ENCODE measurements around the gene ZFAND4. TPM values are rescaled to one million over a fixed set of nuclear protein-coding genes. Genes with fewer than 3 reads are reported as not detected.

The ZFAND4 gene
- total RNA-seq, 1 donor from 2014 or later = 9.1 TPM

- H3K36me3 ChIP-seq (ENCODE audit: control insufficient read depth, insufficient read depth, low read length) = no peaks in the 10 kb centered on the region
- no peak for TF ChIP-seq CTCF (IDR thresholded peaks at IDR 0.05; ENCODE audit: insufficient read depth, low read length, poor library complexity, severe bottlenecking)
Measured at GRCh38 chr10:45653454-45653853, 19.1 kb downstream of the ZFAND4 start.

GRCh38 chr10:45652511-45652910 lies 20.1 kb downstream of the ZFAND4 start:
- TF ChIP-seq CTCF (IDR thresholded peaks at IDR 0.05; ENCODE audit: insufficient read depth, low read length, poor library complexity, severe bottlenecking) = no peak
- Histone ChIP-seq H3K36me3 (ENCODE audit: control insufficient read depth, insufficient read depth, low read length) (no peaks in the 10 kb centered on the region), H3K4me3 (ENCODE audit: low read depth, low read length) (no peak overlapping the region), H3K27me3 (ENCODE audit: control insufficient read depth, insufficient read depth, low read length) (no peaks in the 10 kb centered on the region)
- no peak for DNase-seq (ENCODE audit: low read depth)

More at GRCh38 chr10:45653454-45653853, 19.1 kb downstream of the ZFAND4 start:
- Histone ChIP-seq H3K4me3 (ENCODE audit: low read depth, low read length) (no peak overlapping the region), H3K27me3 (ENCODE audit: control insufficient read depth, insufficient read depth, low read length) (no peaks in the 10 kb centered on the region)
- no peak for DNase-seq (ENCODE audit: low read depth)

GRCh38 chr10:45649296-45649695 lies 23.3 kb downstream of the ZFAND4 start:
- Histone ChIP-seq H3K4me3 (ENCODE audit: low read depth, low read length) (no peak overlapping the region), H3K27me3 (ENCODE audit: control insufficient read depth, insufficient read depth, low read length) (no peaks in the 10 kb centered on the region), H3K36me3 (ENCODE audit: control insufficient read depth, insufficient read depth, low read length) (no peaks in the 10 kb centered on the region)
- no peak for DNase-seq (ENCODE audit: low read depth)
- TF ChIP-seq CTCF (IDR thresholded peaks at IDR 0.05; ENCODE audit: insufficient read depth, low read length, poor library complexity, severe bottlenecking) = no peak

GRCh38 chr10:45647118-45647517 lies 25.5 kb downstream of the ZFAND4 start:
- no peak for DNase-seq (ENCODE audit: low read depth)
- Histone ChIP-seq H3K27me3 (ENCODE audit: control insufficient read depth, insufficient read depth, low read length) (no peaks in the 10 kb centered on the region), H3K4me3 (ENCODE audit: low read depth, low read length) (no peak overlapping the region), H3K36me3 (ENCODE audit: control insufficient read depth, insufficient read depth, low read length) (no peaks in the 10 kb centered on the region)
- TF ChIP-seq CTCF (IDR thresholded peaks at IDR 0.05; ENCODE audit: insufficient read depth, low read length, poor library complexity, severe bottlenecking) = no peak

GRCh38 chr10:45646384-45647050 lies 26.1 kb downstream of the ZFAND4 start:
- no peak for DNase-seq (ENCODE audit: low read depth)
- Histone ChIP-seq H3K27me3 (ENCODE audit: control insufficient read depth, insufficient read depth, low read length) (no peaks in the 10 kb centered on the region), H3K36me3 (ENCODE audit: control insufficient read depth, insufficient read depth, low read length) (no peaks in the 10 kb centered on the region), H3K4me3 (ENCODE audit: low read depth, low read length) (no peak overlapping the region)
- no peak for TF ChIP-seq CTCF (IDR thresholded peaks at IDR 0.05; ENCODE audit: insufficient read depth, low read length, poor library complexity, severe bottlenecking)

GRCh38 chr10:45644527-45644926 lies 28.0 kb downstream of the ZFAND4 start:
- TF ChIP-seq CTCF (IDR thresholded peaks at IDR 0.05; ENCODE audit: insufficient read depth, low read length, poor library complexity, severe bottlenecking) = no peak
- no peak for DNase-seq (ENCODE audit: low read depth)

More at GRCh38 chr10:45644527-45644926, 28.0 kb downstream of the ZFAND4 start:
- Histone ChIP-seq H3K4me3 (ENCODE audit: low read depth, low read length) (no peak overlapping the region), H3K27me3 (ENCODE audit: control insufficient read depth, insufficient read depth, low read length) (no peaks in the 10 kb centered on the region), H3K36me3 (ENCODE audit: control insufficient read depth, insufficient read depth, low read length) (no peaks in the 10 kb centered on the region)
